Measurements from ENCODE around the gene TMSB4X.

Gene TMSB4X

GRCh38 chrX:12967711-12968465 lies 7.0 kb upstream of the TMSB4X start:
- no peak for TF ChIP-seq FOXP2 (optimal IDR thresholded peaks at IDR 0.05; ENCODE audit: borderline replicate concordance, extremely low read depth, extremely low read length, insufficient read depth)
- no peak for TF ChIP-seq SIN3A (IDR thresholded peaks at IDR 0.05; ENCODE audit: borderline replicate concordance, insufficient read depth, low read length)
- TF ChIP-seq, protein P1, sequence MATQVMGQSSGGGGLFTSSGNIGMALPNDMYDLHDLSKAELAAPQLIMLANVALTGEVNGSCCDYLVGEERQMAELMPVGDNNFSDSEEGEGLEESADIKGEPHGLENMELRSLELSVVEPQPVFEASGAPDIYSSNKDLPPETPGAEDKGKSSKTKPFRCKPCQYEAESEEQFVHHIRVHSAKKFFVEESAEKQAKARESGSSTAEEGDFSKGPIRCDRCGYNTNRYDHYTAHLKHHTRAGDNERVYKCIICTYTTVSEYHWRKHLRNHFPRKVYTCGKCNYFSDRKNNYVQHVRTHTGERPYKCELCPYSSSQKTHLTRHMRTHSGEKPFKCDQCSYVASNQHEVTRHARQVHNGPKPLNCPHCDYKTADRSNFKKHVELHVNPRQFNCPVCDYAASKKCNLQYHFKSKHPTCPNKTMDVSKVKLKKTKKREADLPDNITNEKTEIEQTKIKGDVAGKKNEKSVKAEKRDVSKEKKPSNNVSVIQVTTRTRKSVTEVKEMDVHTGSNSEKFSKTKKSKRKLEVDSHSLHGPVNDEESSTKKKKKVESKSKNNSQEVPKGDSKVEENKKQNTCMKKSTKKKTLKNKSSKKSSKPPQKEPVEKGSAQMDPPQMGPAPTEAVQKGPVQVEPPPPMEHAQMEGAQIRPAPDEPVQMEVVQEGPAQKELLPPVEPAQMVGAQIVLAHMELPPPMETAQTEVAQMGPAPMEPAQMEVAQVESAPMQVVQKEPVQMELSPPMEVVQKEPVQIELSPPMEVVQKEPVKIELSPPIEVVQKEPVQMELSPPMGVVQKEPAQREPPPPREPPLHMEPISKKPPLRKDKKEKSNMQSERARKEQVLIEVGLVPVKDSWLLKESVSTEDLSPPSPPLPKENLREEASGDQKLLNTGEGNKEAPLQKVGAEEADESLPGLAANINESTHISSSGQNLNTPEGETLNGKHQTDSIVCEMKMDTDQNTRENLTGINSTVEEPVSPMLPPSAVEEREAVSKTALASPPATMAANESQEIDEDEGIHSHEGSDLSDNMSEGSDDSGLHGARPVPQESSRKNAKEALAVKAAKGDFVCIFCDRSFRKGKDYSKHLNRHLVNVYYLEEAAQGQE (IDR thresholded peaks at IDR 0.05; ENCODE audit: insufficient read depth in 1 of 2, low read depth in 2 of 2, low read length in 2 of 2), result no peak
- no peak for TF ChIP-seq TAF1 (IDR thresholded peaks at IDR 0.05; ENCODE audit: borderline replicate concordance, insufficient read depth, low read length)

GRCh38 chrX:12970691-12971202 lies 4.2 kb upstream of the TMSB4X start:
- TF ChIP-seq FOXP2 (optimal IDR thresholded peaks at IDR 0.05; ENCODE audit: borderline replicate concordance, extremely low read depth, extremely low read length, insufficient read depth) (no peak), SIN3A (IDR thresholded peaks at IDR 0.05; ENCODE audit: borderline replicate concordance, insufficient read depth, low read length) (0 out of 2 replicates have a peak, but pooled peaks have one; percentile 52)

DNA sequence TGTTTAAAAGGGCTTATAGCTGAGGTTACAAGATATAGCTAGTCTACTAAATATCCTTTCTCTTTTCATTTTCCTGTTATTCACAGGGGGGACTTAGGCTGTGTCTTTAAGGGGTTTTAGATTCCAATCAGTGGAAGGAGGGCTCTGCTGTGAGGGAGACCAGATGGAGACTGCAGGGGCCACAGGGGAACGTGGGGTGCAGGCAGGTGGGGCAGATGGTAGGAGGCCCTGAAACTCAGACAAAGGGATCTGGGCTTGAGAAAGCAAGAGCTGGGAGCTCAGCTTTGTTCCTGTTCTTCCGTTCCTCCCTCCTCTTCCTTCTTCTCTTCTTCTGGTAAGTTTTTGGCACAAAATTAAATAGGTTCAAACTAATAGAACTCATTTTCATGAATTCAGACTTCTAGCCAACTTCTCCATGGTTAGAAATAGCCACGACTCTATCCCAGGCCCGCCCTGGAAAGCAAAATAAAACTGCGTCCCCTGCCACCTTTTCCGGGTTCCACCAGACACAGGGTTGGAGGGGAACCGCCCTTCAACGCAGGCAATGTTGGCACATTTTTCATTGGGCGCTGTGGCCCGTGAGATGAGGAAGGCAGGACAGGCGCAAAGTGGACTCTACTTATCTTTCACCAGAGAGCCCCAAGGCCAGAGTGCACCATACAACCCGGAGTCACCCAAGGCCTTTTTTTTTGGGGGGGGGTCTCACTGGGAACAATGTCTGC lies 3.5 kb upstream of the TMSB4X start:
- no peak for TF ChIP-seq TAF1 (IDR thresholded peaks at IDR 0.05; ENCODE audit: borderline replicate concordance, insufficient read depth, low read length)
- no peak for TF ChIP-seq FOXP2 (optimal IDR thresholded peaks at IDR 0.05; ENCODE audit: borderline replicate concordance, extremely low read depth, extremely low read length, insufficient read depth)
- TF ChIP-seq POLR2AphosphoS5 (IDR thresholded peaks at IDR 0.05; ENCODE audit: low read depth, low read length), result no peak
- no peak for TF ChIP-seq SIN3A (IDR thresholded peaks at IDR 0.05; ENCODE audit: borderline replicate concordance, insufficient read depth, low read length)
- TF ChIP-seq, protein P1 (IDR thresholded peaks at IDR 0.05; ENCODE audit: insufficient read depth in 1 of 2, low read depth in 2 of 2, low read length in 2 of 2), result no peak

GRCh38 chrX:12972243-12972642 lies 2.7 kb upstream of the TMSB4X start:
- no peak for TF ChIP-seq SIN3A (IDR thresholded peaks at IDR 0.05; ENCODE audit: borderline replicate concordance, insufficient read depth, low read length)
- no peak for TF ChIP-seq FOXP2 (optimal IDR thresholded peaks at IDR 0.05; ENCODE audit: borderline replicate concordance, extremely low read depth, extremely low read length, insufficient read depth)
- no peak for TF ChIP-seq TAF1 (IDR thresholded peaks at IDR 0.05; ENCODE audit: borderline replicate concordance, insufficient read depth, low read length)
- TF ChIP-seq POLR2AphosphoS5 (IDR thresholded peaks at IDR 0.05; ENCODE audit: low read depth, low read length), result no peak
- TF ChIP-seq, protein P1 (IDR thresholded peaks at IDR 0.05; ENCODE audit: insufficient read depth in 1 of 2, low read depth in 2 of 2, low read length in 2 of 2), result no peak

- TF ChIP-seq FOXP2 (optimal IDR thresholded peaks at IDR 0.05; ENCODE audit: borderline replicate concordance, extremely low read depth, extremely low read length, insufficient read depth), result no peak
- TF ChIP-seq TAF1 (IDR thresholded peaks at IDR 0.05; ENCODE audit: borderline replicate concordance, insufficient read depth, low read length), result no peak
- TF ChIP-seq, protein P1 (IDR thresholded peaks at IDR 0.05; ENCODE audit: insufficient read depth in 1 of 2, low read depth in 2 of 2, low read length in 2 of 2), result no peak
These were observed 1.9 kb upstream of the TMSB4X start for GRCh38 chrX:12972878-12973560.
